WTC11 (cell line): Measurements from ENCODE around the gene TREML4. TPM values are rescaled to one million over a fixed set of nuclear protein-coding genes. Genes with fewer than 3 reads are reported as not detected.

Source experiments
- ATAC-seq: fragments of 200-7000 bp; cut with Tn5 transposase; 2 replicates; pipeline ENCODE4 v1.10.0; 2021; ENCODE audit warnings: mild to moderate bottlenecking, moderate library complexity
- CTCF ChIA-PET: fragments of 300-600 bp; sonication (Branson Sonifier 250); formaldehyde crosslinking; loops from one replicate; lab custom pipeline; 2021; ENCODE audit warnings: antibody characterized with exemption; lab: Charles Lee
- POLR2A ChIA-PET: fragments of 350-600 bp; sonication (Branson Sonifier 250); formaldehyde crosslinking; loops from one replicate; lab custom pipeline; 2021; ENCODE audit warnings: antibody characterized with exemption; lab: Charles Lee
- DNase-seq: peaks from one replicate; pipeline ENCODE4 v3.0.0; 2021; ENCODE audit warnings: low spot score
- H3K27ac Mint-ChIP-seq: 2 replicates; pipeline ENCODE4 v1.8.0; 2021; ENCODE audit warnings: mixed read lengths
- H3K27me3 Mint-ChIP-seq: 2 replicates; pipeline ENCODE4 v1.8.0; 2021; ENCODE audit warnings: low read depth, mild to moderate bottlenecking, moderate library complexity, mixed read lengths
- H3K36me3 Mint-ChIP-seq: 2 replicates; pipeline ENCODE4 v1.8.0; 2021; ENCODE audit warnings: mixed read lengths
- H3K4me1 Mint-ChIP-seq: 2 replicates; pipeline ENCODE4 v1.8.0; 2022; ENCODE audit warnings: mixed read lengths
- H3K4me3 Mint-ChIP-seq: 2 replicates; pipeline ENCODE4 v1.8.0; 2021; ENCODE audit warnings: mild to moderate bottlenecking, moderate library complexity, mixed read lengths
- H3K9me3 Mint-ChIP-seq: 2 replicates; pipeline ENCODE4 v1.8.0; 2021; ENCODE audit warnings: mixed read lengths
- EMX1 ChIP-seq: fragments of 250-450 bp; sonication (Bioruptor Pico); IDR thresholded peaks from 2 replicates; pipeline ENCODE4 v1.8.0; 2021; ENCODE audit warnings: mild to moderate bottlenecking
- ESRRA ChIP-seq: sonication (generic); formaldehyde crosslinking; IDR thresholded peaks from 2 replicates; pipeline ENCODE4 v1.8.1; 2022; ENCODE audit warnings: mild to moderate bottlenecking, missing genetic modification reagents, borderline replicate concordance
- FOXP4 ChIP-seq: sonication (generic); formaldehyde crosslinking; IDR thresholded peaks from 2 replicates; pipeline ENCODE4 v1.8.0; 2022; ENCODE audit warnings: mild to moderate bottlenecking, missing genetic modification reagents
- GABPB1 ChIP-seq: sonication (generic); formaldehyde crosslinking; IDR thresholded peaks from 2 replicates; pipeline ENCODE4 v1.8.1; 2023; ENCODE audit warnings: mild to moderate bottlenecking, missing genetic modification reagents
- HMGA2 ChIP-seq: fragments of 250-450 bp; sonication (Bioruptor Pico); IDR thresholded peaks from 2 replicates; pipeline ENCODE4 v1.4.0; 2021; ENCODE audit warnings: mild to moderate bottlenecking, moderate library complexity
- NR2C2 ChIP-seq: sonication (generic); formaldehyde crosslinking; IDR thresholded peaks from 2 replicates; pipeline ENCODE4 v1.8.0; 2022; ENCODE audit warnings: mild to moderate bottlenecking, missing genetic modification reagents
- OVOL2 ChIP-seq: fragments of 250-450 bp; sonication (Bioruptor Pico); IDR thresholded peaks from 2 replicates; pipeline ENCODE4 v1.9.0; 2021; ENCODE audit warnings: mild to moderate bottlenecking, borderline replicate concordance
- SP1 ChIP-seq: sonication (generic); formaldehyde crosslinking; conservative IDR thresholded peaks from 2 replicates; pipeline ENCODE4 v1.8.1; 2022; ENCODE audit warnings: missing genetic modification reagents
- TP53 ChIP-seq: sonication (generic); formaldehyde crosslinking; IDR thresholded peaks from 2 replicates; pipeline ENCODE4 v1.8.1; 2023; ENCODE audit warnings: mild to moderate bottlenecking, missing genetic modification reagents
- USF1 ChIP-seq: sonication (generic); formaldehyde crosslinking; IDR thresholded peaks from 2 replicates; pipeline ENCODE4 v1.8.0; 2022; ENCODE audit warnings: mild to moderate bottlenecking, missing genetic modification reagents
- ZNF219 ChIP-seq: sonication (generic); formaldehyde crosslinking; IDR thresholded peaks from 2 replicates; pipeline ENCODE4 v1.8.0; 2023; ENCODE audit warnings: missing genetic modification reagents, mild to moderate bottlenecking, borderline replicate concordance
- ZNF396 ChIP-seq: fragments of 250-450 bp; sonication (Bioruptor Pico); IDR thresholded peaks from 2 replicates; pipeline ENCODE4 v1.8.0; 2021; ENCODE audit warnings: mild to moderate bottlenecking, moderate library complexity, borderline replicate concordance
- ZNF423 ChIP-seq: fragments of 250-450 bp; sonication (Bioruptor Pico); IDR thresholded peaks from 2 replicates; pipeline ENCODE4 v2.1.2; 2022; ENCODE audit warnings: mild to moderate bottlenecking, moderate library complexity
- total RNA-seq: library from RNA; stranded (reverse); gene quantifications from 3 replicates; pipeline ENCODE4 v1.2.3, GENCODE V29; 2021
- TF ChIP-seq, protein P1 (sequence below): sonication (generic); formaldehyde crosslinking; IDR thresholded peaks from 2 replicates; pipeline ENCODE4 v1.8.1; 2023; ENCODE audit warnings: mild to moderate bottlenecking, missing genetic modification reagents
- TF ChIP-seq, protein P2 (sequence below): sonication (generic); formaldehyde crosslinking; IDR thresholded peaks from 2 replicates; pipeline ENCODE4 v1.8.0; 2023; ENCODE audit warnings: missing genetic modification reagents, mild to moderate bottlenecking, borderline replicate concordance
- TF ChIP-seq, protein P3 (sequence below): sonication (generic); formaldehyde crosslinking; IDR thresholded peaks from 2 replicates; pipeline ENCODE4 v1.8.1; 2023; ENCODE audit warnings: mild to moderate bottlenecking, missing genetic modification reagents
- TF ChIP-seq, protein P4 (sequence below): fragments of 250-450 bp; sonication (Bioruptor Pico); IDR thresholded peaks from 2 replicates; pipeline ENCODE4 v1.9.0; 2021; ENCODE audit warnings: mild to moderate bottlenecking

TREML4 gene
- total RNA-seq, 1 experiment from 2014 or later, result not detected

GRCh38 chr6:41283600-41283999, 55.5 kb downstream of the TREML4 start (continued):
- TF ChIP-seq, protein P1, sequence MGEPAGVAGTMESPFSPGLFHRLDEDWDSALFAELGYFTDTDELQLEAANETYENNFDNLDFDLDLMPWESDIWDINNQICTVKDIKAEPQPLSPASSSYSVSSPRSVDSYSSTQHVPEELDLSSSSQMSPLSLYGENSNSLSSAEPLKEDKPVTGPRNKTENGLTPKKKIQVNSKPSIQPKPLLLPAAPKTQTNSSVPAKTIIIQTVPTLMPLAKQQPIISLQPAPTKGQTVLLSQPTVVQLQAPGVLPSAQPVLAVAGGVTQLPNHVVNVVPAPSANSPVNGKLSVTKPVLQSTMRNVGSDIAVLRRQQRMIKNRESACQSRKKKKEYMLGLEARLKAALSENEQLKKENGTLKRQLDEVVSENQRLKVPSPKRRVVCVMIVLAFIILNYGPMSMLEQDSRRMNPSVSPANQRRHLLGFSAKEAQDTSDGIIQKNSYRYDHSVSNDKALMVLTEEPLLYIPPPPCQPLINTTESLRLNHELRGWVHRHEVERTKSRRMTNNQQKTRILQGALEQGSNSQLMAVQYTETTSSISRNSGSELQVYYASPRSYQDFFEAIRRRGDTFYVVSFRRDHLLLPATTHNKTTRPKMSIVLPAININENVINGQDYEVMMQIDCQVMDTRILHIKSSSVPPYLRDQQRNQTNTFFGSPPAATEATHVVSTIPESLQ (CRISPR knock-in tag), result no peak
- TF ChIP-seq SP1, result no peak

GRCh38 chr6:41284726-41285125, 56.6 kb downstream of the TREML4 start:
- Mint-ChIP-seq H3K4me1 (peaks cover 15% of the 10 kb centered on the region), H3K27ac (no peak overlapping the region)
- no peak for DNase-seq

DNA sequence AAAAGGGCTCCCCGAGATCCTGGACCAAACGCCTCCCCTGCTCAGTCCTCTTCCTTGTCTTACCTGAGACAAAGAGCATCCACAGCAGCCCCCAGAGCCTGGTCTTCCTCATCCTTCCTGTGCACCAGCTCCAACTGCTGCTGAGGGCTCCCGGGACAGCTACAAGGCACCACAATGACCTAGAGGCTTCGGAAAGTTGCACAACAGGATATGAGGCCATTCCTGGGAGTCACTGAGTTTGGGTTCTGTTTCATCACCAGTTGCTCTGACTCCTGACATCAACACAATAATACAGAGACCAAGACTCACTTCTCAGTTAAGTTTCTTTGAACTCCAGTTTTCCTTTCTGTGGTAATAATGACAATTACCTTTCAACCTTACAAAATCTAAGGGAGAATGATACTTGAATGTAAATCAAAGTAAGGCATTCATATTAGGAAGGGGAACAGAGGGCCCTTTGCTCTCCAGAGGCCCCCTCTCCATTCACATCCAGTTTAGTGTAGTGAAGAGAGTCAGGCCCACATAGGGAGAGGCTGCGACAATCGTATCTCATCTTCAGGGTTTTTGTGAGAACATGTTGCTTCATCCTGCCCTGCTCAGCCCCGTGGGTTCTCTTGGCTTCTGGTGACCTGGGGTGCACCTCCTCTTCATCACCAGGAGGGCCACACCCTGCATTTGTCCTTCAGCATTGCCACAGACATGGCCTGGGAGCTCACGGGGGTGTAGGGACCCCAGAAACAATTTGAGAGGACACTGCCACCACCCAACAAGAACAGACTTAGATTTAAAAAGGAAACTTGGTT, 58.6 kb downstream of the TREML4 start, which contains the start of gene TREM1:
TREM1 (minus strand) TSS at position 139 of the 803 bp plus-strand sequence; CDS start at position 112, 27 bp downstream.
- no peak for DNase-seq
- CTCF ChIA-PET, result interaction anchor here (1.6 kb wide), 1 partner anchor 8 kb away, joined by 6 read pairs; no protein-coding TSS in a partner anchor

More at GRCh38 chr6:41284726-41285125, 56.6 kb downstream of the TREML4 start:
- TF ChIP-seq TP53 (no peak), ZNF396 (CRISPR knock-in tag) (no peak), USF1 (no peak), ZNF219 (CRISPR knock-in tag) (no peak), GABPB1 (CRISPR knock-in tag) (no peak), EMX1 (no peak), FOXP4 (CRISPR knock-in tag) (no peak), OVOL2 (CRISPR knock-in tag) (no peak)
- Mint-ChIP-seq H3K9me3 (peaks cover 5% of the 10 kb centered on the region; the same call in 1 of the 2 replicates), H3K27me3 (peaks cover 50% of the 10 kb centered on the region), H3K4me3 (no peak overlapping the region), H3K36me3 (no peaks in the 10 kb centered on the region)
- ChIA-PET CTCF (interaction anchor here (1.8 kb wide), 1 partner anchor 93 kb away, joined by 4 read pairs; no protein-coding TSS in a partner anchor), POLR2A (no interaction called here)
- no peak for ATAC-seq

More for the DNA sequence above, 58.6 kb downstream of the TREML4 start, which contains the start of gene TREM1:
- Mint-ChIP-seq H3K27ac (no peak within 1 kb of the TSS), H3K36me3 (no peaks in the 10 kb centered on the region), H3K4me3 (no peak within 1 kb of the TSS), H3K4me1 (peaks cover 21% of the 10 kb centered on the region), H3K27me3 (peaks cover 63% of the 10 kb centered on the region), H3K9me3 (peaks cover 5% of the 10 kb centered on the region; the same call in 1 of the 2 replicates)
- no peak; the same call in 1 of the 2 replicates for ATAC-seq
- TF ChIP-seq ESRRA (CRISPR knock-in tag), result no peak
- TF ChIP-seq, protein P2, sequence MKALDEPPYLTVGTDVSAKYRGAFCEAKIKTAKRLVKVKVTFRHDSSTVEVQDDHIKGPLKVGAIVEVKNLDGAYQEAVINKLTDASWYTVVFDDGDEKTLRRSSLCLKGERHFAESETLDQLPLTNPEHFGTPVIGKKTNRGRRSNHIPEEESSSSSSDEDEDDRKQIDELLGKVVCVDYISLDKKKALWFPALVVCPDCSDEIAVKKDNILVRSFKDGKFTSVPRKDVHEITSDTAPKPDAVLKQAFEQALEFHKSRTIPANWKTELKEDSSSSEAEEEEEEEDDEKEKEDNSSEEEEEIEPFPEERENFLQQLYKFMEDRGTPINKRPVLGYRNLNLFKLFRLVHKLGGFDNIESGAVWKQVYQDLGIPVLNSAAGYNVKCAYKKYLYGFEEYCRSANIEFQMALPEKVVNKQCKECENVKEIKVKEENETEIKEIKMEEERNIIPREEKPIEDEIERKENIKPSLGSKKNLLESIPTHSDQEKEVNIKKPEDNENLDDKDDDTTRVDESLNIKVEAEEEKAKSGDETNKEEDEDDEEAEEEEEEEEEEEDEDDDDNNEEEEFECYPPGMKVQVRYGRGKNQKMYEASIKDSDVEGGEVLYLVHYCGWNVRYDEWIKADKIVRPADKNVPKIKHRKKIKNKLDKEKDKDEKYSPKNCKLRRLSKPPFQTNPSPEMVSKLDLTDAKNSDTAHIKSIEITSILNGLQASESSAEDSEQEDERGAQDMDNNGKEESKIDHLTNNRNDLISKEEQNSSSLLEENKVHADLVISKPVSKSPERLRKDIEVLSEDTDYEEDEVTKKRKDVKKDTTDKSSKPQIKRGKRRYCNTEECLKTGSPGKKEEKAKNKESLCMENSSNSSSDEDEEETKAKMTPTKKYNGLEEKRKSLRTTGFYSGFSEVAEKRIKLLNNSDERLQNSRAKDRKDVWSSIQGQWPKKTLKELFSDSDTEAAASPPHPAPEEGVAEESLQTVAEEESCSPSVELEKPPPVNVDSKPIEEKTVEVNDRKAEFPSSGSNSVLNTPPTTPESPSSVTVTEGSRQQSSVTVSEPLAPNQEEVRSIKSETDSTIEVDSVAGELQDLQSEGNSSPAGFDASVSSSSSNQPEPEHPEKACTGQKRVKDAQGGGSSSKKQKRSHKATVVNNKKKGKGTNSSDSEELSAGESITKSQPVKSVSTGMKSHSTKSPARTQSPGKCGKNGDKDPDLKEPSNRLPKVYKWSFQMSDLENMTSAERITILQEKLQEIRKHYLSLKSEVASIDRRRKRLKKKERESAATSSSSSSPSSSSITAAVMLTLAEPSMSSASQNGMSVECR (CRISPR knock-in tag), result no peak
- TF ChIP-seq ZNF423, result no peak
- TF ChIP-seq HMGA2 (CRISPR knock-in tag), result no peak
- TF ChIP-seq, protein P3, sequence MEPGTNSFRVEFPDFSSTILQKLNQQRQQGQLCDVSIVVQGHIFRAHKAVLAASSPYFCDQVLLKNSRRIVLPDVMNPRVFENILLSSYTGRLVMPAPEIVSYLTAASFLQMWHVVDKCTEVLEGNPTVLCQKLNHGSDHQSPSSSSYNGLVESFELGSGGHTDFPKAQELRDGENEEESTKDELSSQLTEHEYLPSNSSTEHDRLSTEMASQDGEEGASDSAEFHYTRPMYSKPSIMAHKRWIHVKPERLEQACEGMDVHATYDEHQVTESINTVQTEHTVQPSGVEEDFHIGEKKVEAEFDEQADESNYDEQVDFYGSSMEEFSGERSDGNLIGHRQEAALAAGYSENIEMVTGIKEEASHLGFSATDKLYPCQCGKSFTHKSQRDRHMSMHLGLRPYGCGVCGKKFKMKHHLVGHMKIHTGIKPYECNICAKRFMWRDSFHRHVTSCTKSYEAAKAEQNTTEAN, result no peak
- TF ChIP-seq, protein P4, sequence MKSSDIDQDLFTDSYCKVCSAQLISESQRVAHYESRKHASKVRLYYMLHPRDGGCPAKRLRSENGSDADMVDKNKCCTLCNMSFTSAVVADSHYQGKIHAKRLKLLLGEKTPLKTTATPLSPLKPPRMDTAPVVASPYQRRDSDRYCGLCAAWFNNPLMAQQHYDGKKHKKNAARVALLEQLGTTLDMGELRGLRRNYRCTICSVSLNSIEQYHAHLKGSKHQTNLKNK (CRISPR knock-in tag), result no peak
- no peak for TF ChIP-seq NR2C2
- no peak for TF ChIP-seq SP1
- no peak for TF ChIP-seq ZNF396 (CRISPR knock-in tag)
- POLR2A ChIA-PET, result no interaction called here
